ENCODE data around the gene DOK4.

The DOK4 gene

GRCh38 chr16:57479205-57479975, 6.9 kb downstream of the DOK4 start:
- no peak for DNase-seq (ENCODE audit: insufficient read length, low spot score)
- FAIRE-seq: no peak

GRCh38 chr16:57478396-57479204, 7.7 kb downstream of the DOK4 start:
- DNase-seq (ENCODE audit: insufficient read length, low spot score) (no peak), FAIRE-seq (no peak)

DNA sequence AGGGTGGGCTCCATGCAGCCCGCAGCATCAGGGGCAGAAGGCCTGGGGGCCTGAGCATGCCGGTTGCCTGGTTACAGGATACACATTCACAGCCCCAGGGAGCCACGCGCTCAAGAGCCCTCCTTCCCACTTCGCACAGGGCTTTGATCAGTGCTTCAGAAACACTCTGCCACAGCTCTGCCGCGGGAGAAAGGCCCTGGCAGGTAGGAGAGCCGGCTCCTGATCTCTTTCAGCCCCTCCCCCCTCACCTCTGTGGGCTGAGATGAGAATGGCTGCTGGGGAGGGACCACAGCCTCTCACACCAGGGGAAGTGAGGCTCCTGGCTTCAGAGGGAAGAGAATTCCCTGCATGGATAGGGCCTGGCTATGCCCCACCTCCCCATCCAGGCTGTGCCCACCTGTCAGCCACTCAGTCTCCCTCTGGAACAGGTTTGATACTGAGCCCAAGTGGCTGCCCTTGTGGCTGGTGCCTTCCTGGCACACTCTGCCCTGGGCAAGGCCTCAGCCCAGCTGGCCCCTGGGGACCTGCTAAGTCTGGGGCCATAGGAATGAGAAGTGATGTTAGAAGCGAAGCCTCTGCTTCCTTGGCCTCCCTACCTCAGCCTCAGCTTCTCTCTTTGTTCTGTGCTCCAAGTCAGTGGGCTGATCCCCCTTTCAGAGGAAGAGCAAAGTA, 8.6 kb downstream of the DOK4 start:
- no peak for FAIRE-seq
- DNase-seq (ENCODE audit: insufficient read length, low spot score): no peak

- DNase-seq (ENCODE audit: insufficient read length, low spot score): no peak
- no peak for FAIRE-seq
Measured at GRCh38 chr16:57476546-57477410, 9.5 kb downstream of the DOK4 start.

- no peak for DNase-seq (ENCODE audit: insufficient read length, low spot score)
- no peak for FAIRE-seq
Measured at GRCh38 chr16:57475711-57476339, 10.5 kb downstream of the DOK4 start.

DNA sequence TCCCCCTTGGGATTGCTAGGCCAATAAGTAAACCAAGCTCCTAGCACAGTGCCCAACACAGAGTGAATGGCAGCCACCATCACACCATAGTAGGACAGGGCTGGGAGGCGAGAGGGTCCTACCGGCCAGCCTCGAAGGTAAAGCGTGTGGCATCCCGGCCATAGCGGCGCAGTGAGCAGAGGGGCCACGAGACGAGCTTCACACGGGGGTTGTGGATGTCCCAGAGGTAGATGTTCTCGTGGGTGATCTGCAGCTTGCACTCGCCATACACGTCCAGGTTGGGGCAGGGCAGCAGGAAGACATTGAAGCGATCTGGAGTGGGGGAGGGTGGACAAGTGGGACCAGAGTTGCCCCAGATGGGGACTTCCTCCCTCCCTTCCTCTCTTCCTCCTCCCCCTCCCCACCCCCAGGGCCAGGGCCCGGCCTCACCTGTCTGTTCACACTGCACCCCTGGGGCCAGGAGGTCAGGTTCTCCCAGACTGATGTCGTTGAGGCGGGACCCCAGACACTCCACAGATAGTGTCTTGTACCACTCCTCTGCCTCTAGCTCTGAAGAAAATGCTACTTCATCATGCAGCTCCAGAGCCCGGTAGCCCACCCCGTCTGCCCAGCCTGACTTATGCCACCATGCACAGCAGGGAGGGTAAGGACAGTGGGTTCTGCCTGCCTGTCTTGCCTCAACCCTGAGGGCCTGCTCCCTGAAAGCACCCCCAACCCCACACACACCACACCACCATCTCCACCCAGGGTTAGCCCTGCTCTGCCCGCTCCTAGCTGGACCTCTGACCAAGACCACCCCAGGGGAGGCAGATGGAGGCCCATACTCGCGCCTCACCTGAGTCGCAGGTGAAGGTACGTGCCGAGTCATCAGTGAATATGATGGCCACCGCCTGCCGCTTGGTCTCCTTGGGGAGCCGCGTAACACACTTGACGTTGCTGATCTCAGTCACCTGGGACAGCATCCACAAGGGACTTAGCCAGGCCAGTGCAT, 11.3 kb downstream of the DOK4 start:
- FAIRE-seq (no peak), DNase-seq (ENCODE audit: insufficient read length, low spot score) (no peak)

GRCh38 chr16:57473906-57474305, 12.4 kb downstream of the DOK4 start:
- DNase-seq (ENCODE audit: insufficient read length, low spot score): no peak
- FAIRE-seq: no peak

- DNase-seq (ENCODE audit: insufficient read length, low spot score): no peak
- FAIRE-seq: no peak
Measured at GRCh38 chr16:57473176-57473840, 13.0 kb downstream of the DOK4 start.

- no peak for FAIRE-seq
Measured at GRCh38 chr16:57472665-57473060, 13.6 kb downstream of the DOK4 start.

DNA sequence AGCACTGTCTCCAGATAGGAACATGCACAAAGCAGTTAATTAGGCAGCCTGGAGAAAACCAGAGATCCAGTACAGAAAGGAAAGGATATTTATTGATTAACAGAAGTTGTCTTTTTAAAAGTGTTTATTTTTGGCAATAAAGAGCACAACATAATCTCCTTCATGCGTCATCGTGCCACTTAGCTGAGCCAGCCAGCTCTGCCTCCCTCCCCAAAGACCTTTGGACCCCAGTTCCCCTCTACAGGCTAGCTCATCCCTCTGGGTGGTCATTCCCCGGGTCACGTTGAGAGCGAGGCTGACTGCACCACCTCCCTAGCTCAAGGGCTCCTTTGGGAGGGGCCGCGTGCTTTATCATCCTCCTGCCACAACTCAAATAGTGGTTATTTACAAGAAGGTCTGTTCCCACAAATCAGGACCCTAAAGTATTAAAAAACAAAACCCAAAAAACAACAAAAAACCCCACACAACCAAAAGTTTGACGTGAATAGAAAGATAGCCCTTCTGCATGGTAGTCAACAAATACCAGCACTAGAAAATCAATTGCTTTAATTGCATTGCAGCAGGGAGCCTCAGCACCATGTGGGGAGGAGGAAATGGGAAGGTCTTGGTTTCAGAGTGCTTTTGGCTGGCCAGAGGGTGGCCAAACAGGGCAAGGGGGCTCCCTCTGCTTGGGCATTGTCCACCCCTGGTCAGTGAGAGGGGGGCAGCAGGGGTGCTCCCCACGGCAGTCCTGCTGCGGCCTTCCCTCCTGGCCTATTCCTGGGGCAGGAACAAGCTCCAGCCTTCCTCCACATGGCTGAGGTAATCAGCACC, 14.2 kb downstream of the DOK4 start:
- FAIRE-seq (no peak), DNase-seq (ENCODE audit: insufficient read length, low spot score) (no peak)

More at GRCh38 chr16:57472665-57473060, 13.6 kb downstream of the DOK4 start:
- no peak for DNase-seq (ENCODE audit: insufficient read length, low spot score)

DNA sequence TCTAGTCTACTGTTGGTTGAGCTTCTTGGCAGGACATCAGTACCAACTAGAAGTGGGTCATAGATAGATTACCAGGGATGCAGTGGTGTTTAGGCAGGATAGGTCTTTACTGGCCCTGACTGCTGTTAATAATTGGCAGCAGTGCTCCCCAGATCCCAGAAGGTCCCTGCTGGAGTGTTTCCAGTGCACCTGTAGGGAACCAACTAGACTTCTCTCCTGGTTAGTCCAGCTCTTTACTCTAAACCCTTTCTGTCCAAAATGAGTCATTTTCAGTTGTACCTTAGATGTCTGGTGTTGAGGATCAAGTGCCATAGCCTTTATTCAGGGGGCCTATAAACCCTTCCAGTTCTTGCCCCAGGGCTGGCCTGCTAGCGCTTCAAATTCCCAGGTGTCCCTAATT, 15.1 kb downstream of the DOK4 start:
- no peak for FAIRE-seq
- no peak for DNase-seq (ENCODE audit: insufficient read length, low spot score)

- FAIRE-seq (no peak), DNase-seq (ENCODE audit: insufficient read length, low spot score) (no peak)
Measured at GRCh38 chr16:57470711-57471110, 15.6 kb downstream of the DOK4 start.

- no peak for FAIRE-seq
- DNase-seq (ENCODE audit: insufficient read length, low spot score): no peak
Measured at GRCh38 chr16:57469917-57470470, 16.3 kb downstream of the DOK4 start.

- FAIRE-seq (no peak), DNase-seq (ENCODE audit: insufficient read length, low spot score) (no peak)
Measured at GRCh38 chr16:57469046-57469445, 17.2 kb downstream of the DOK4 start.

DNA sequence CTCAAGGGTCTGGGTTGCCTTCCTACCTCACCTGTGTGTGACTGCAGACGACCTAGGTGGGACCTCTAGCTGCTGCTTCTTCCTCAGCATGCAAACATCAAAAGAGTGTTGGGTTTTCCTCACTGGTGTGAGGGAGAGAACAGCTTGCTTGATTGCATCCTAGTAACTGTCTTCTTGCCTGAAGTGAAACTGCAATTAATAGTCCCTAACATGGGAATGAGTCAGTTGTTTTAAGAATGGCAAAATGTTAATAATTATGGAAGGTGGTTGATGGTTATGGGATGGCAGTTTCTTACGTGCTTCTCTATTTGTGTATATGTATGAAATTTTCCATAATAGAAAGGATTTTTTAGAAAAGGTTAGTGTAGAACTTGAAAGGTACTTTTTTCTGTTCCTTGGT, 17.9 kb downstream of the DOK4 start:
- DNase-seq (ENCODE audit: insufficient read length, low spot score) (no peak), FAIRE-seq (no peak)

- no peak for DNase-seq (ENCODE audit: insufficient read length, low spot score)
- peak; percentile 4 for FAIRE-seq
Measured at GRCh38 chr16:57464523-57464922, 21.8 kb downstream of the DOK4 start.

DNA sequence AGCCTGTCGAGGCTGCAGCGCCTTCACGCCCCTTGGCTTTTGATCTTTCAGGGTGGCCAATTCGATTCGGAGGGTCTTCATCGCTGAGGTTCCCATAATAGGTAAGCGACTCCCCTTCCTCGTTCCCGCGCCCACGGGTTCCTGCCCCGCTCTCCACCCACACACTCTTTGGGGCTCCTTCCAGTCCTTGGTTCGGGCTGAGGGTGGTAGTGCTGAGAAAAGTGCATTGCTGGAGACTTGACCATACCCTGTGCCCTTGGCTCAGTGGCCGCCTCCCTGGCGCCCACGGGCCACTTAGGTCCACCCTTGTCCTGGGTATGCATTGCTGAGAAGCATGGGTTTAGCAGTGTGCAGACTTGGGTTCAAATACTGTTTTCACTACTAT, 23.3 kb downstream of the DOK4 start:
- FAIRE-seq: no peak
- DNase-seq (ENCODE audit: insufficient read length, low spot score): no peak
